C4-2B (cell line): ENCODE measurements around the gene SLC25A42.

ENCODE experiments used
- CTCF ChIP-seq: fragments of 450-650 bp; conservative IDR thresholded peaks from 2 replicates; pipeline ENCODE4 v1.5.1; 2017; ENCODE audit warnings: mild to moderate bottlenecking
- ZFX ChIP-seq: fragments of 450-650 bp; IDR thresholded peaks from 2 replicates; pipeline ENCODE4 v1.6.1; 2017

DNA sequence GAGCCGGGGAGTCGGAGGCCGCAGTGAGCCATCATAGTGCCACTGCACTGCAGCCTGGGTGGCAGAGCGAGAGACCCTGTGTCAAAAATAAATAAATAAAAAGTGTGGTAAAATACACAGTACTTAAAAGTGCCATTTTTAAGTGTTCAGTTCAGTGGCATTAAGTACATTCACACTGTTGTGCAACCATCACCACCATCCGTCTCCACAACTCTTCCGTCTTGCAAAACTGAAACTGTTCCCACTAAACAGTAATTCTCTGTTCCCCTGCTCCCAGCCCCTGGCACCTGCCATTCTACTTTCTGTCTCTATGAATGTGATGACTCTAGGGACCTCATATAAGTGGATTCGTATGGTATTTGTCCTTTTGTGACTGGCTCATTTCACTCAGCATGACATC is 13.3 kb downstream of the SLC25A42 start:
- TF ChIP-seq CTCF (no peak), ZFX (no peak)
